NCI-H774 (cell line): ENCODE data around the gene EIF5.
"Not testable (repeated sequence)": the region's sequence is repeated elsewhere in the genome, so short reads cannot be mapped to it uniquely, and the experiment has no call there.

Source experiments
- DNase-seq: peaks from one replicate; lab custom pipeline; 2025; lab: John Stamatoyannopoulos, UW

The EIF5 gene

DNA sequence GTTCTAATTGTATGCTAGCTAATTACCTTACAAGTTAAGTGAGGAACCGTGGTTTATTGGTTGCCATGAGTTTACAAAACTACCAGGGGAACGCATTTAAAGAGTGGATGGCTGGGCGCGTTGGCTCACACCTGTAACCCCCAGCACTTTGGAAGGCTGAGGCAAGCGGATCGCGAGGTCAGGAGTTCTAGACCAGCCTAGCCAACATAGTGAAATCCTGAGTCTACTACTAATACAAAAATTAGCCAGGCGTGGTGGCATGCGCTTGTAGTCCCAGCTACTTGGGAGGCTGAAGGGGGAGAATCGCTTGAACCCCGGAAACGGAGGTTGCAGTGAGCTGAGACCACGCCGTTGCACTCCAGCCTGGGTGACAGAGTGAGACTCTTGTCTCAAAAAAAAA, 2.2 kb downstream of the EIF5 start:
- DNase-seq, result no peak

DNA sequence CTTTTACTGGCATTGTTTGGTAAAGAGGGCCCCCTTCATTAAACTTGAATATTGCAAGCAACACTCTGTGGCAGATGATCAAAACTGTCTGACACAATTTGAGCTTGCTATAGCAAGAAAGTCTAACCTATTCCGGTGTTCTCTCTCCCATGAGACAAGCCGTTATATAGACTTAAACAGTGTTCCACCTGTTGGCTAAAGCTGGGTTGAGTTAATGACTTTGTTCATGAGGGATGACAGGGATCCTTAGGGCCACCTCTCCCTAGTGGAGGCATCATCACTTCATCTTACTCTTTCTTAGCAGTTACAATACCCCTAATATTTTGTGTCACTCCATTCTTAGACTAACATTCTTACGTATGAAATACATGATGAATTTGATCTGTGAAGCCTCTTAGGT, 3.8 kb downstream of the EIF5 start:
- no peak for DNase-seq

DNA sequence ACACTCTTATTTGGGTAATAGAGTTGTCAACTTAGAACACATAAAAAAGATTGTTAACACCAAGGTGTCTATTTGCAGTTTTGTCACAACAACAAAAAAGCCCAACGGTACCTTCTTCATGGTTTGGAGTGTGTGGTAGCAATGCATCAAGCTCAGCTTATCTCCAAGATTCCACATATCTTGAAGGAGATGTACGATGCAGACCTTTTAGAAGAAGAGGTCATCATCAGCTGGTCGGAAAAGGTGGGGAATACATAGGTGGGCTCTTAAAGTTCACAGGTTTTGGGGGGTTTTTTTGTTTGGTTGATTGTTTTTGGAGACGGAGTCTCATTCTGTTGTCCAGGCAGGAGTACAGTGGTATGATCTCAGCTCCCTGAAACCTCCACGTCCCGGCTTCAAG, 5.5 kb downstream of the EIF5 start:
- DNase-seq, result no peak

DNA sequence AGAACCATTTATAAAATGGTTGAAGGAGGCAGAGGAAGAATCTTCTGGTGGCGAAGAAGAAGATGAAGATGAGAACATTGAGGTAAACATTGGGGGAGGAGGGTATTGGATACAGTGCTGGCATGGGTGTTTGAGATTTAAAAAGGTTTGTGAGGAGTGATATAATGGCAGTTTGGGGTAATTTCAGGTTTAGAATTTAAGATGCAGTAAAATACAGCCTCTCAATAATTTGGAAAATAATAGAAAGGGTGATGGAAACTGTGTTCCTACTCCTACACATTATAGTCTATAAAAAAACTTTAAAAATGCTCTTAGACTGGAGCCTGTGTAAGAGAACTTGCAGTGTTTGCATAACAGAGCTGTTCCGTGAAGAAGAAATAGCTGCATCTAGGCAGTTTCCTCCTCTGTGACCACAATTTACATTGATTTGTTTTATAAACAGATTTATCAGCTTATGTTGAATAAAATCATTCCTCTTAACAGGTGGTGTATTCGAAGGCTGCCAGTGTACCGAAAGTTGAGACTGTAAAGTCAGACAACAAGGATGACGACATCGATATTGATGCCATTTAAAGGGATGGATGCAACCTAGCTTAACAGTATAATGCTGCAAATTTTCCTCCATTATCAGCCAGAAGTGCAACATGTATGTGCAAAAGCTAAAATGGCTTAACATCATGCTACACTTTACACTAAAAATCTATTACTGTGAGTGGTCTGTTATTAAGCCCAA, 6.6 kb downstream of the EIF5 start:
- DNase-seq, result no peak

DNA sequence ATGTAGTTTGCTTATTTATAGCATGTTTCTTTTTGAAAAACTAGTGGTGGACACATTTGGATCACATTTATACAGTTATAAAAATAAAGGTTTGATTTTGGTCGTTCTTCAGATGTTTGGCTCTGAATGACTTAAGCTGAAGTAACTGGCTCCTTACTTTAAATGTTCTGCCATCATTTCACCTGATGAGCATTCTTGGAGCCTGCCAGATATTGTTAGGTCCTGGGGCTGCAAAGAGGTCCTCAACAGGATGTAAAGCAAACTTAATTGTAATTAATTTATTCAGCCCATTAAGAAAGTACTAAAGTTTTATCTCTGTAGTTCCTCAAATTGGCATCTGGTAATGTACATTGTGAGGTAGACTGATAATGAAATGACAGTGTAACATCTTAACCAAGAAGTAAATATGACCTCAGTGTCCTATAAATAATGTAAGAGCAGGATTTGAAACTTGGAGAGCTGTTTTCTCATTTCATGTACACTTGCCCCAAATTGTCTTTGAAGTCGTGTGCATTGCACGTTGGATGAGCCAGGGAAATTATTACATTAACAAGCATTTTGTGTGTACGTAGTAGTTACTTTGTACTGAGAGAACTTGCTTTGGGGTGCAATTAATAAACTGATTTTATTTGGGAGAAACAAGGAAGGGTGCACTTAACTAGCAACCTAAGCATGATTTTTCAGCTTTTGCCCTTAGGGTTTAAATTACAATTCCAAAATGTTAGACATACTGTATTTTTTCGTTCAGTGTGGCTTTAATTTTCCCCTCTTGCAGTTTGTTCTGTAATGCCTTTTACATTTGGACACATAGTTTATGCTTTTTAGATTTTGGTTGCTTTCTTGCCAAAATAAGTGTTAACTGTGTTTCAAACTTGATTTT, 7.5 kb downstream of the EIF5 start:
- no peak for DNase-seq

DNA sequence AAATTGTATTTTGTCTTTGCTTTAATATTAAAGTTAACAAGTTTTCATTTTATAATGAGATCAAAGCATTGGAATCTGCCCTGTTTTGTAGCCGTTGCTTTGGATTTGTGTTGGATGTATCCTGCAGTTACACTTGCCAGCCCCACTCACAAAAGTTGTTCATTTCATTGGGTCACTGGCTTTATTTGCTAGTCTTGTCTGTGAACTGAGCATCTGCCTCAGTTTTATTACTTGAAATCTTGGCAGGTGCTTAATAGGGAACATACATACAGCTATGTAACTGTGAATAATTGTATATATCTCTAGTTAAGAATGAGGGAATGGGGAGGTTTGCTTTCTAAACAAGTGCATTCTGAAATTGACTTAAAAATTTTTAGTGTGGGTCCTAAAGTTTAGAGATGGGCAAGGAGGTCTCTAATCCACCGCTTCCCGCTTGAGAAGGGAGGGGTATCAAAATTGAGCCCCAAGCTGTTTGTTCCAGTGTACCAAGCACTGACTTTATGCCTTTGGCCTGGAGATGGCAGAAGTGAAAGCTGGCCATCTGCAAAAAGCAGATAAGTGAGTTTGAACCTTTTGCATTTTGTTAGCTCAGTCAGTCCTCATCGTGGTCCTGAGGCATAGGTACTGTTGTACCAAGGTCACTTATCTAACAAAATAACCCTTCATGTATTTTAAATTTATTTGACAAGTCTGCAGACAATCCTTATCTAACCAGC, 9.3 kb downstream of the EIF5 start:
- DNase-seq, result no peak

DNA sequence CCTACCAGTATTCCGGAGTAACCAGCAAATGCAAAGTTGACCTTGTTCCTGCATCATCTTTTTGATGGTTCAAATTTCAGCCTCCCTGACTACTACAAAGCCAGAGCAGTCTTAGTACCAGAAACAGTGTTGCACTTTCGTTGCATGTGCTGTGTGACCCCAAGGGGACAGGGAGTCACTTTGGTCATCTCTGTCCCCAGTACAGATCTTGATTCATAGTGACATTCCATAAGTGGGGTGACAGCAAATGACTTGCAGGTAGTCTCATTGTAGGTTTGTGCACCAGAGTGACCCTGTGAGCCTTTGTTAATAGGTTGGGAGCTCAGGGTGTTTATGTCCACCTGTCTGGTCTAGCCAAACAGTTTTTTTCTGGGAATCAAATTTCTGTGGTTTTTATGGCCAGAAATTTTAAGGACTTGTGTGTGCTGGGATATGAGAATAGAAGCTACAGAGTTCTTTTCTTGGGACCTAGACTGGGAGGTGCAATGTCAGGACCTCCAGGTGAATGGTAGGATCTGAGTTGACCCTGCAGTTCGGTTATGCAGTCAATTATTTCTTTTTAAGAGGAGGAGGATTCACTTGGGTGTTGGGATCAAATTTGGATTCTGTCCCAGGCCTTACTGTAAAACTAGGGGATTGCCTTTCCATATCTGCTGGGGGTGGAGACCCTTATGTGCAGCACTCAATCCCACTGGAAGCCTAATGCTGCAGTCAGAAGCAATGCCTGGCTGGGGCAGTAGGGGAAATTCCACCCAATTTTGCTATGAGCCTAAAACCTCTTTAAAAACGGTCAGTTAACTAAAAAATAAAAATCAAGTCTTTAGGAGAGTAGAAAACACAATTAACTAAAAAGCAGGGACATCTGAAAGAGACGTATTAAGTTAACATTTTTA, 10.1 kb downstream of the EIF5 start:
- DNase-seq, result no peak

DNA sequence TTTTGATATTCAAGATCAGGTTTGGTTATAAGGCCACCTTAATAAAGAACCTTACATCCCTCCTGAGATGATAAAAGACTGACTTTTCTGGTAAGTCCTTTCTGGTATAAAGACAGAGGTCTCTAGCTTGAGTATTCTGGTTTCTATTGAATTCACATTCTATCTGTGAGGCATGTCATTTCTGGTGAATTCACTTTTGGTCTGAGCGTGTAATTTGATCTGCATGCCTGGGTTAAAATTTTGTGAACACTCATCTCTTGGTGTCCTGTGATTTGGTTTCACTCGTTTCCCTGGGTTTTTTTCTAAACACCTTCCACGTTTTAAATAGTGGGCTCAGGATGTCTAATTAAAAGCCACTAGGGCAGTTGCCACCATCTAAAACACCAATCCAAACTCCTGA, 12.2 kb downstream of the EIF5 start:
- no peak for DNase-seq

DNA sequence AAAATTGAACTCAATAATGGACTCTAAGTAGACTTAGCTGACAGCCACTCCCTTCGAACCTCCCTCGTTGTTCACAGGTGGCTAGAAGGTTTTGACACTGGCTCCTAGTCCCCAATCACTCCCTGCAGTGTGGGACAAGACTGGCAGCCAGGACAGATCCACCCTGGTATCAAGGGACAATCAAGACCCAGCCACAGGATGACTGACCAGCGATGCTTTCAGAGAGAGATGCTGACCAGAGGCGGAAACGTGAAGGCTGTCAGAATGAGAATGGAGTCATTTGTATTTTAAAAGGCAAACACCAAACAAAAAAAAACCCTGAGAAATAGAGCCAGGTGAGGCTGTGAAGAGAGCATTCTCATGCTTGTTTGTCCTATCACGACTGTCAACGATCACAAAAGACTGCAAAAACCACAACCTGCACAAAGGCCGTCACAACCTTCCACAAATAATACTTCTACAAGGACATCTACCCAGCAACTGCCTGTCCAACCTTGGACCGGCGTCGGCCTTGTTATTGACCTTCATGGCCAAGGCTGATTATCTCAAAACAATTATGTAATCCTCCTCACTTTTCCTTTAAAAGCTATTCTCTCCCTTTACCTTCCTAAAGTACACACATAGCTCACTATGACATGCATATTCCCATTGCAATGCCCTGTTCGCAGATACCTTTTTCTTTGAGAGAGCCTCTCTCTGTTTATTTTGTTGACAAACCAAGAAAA, 13.2 kb downstream of the EIF5 start:
- DNase-seq, result no peak

DNA sequence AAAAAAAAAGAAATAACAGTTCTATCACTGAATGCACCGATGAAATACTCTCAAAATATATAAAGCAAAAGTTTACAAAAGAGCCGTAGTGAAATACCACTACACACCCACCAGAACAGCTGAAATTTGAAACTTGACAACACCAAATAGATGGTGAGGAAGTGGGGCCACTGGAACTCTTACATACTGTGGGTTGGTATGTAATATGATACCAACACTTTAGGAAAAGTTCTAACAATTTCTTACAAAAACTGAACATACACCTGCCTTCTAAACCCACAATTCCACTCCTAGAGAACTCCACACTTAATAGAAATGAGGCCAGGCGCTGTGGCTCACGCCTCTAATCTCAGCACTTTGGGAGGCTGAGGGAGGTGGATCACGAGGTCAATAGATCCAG, 14.1 kb downstream of the EIF5 start:
- DNase-seq, result no peak

DNA sequence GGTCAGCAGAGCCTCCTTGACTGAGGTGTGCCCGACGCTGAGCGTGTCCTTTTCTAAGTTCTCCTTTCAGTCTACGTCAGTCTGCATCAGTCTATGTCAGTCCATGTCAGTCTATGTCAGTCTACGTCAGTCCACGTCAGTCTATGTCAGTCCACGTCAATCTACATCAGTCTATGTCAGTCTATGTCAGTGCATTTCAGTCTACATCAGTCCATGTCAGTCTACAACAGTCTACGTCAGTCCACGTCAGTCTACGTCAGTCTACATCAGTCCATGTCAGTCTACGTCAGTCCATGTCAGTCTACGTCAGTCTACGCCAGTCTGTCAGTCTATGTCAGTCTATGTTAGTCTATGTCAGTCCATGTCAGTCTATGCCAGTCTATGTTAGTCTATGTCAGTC, 15.9 kb downstream of the EIF5 start:
- DNase-seq, result no peak

DNA sequence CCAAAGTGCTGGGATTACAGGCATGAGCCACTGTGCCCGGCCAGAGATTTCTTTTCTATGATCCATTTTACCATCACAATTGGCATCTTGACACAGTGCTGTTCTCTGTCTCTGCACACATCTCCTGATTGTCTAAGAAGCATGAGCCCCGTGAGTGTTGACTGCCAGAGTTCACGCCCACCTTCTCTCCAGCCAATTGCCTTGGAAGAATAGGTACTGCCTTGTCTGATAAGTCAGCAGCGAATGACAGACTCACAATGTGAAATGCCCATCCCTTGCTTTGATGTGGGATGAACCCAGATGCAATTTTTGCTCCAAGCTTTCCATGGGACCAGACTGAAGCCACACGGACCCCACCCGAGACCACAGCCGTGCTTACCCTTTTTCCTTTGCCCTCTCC, 19.3 kb downstream of the EIF5 start:
- DNase-seq, result no peak

DNA sequence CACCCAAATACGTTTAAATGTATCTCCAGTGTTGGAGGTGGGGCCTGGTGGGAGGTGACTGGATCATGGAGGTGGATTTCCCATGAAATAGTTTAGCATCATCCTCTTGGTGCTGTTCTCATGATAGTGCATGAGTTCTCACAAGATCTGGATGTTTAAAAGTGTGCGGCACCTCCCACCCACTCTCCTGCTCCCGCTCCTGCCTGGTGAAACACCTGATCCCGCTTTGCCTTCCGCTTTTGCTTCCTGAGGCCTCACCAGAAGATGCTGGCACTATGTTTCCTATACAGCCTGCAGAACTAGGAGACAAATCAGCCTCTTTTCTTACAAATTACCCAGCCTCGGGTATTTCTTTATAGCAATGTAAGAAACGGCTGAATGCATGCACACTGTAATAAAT, 20.1 kb downstream of the EIF5 start:
- DNase-seq, result no peak

DNA sequence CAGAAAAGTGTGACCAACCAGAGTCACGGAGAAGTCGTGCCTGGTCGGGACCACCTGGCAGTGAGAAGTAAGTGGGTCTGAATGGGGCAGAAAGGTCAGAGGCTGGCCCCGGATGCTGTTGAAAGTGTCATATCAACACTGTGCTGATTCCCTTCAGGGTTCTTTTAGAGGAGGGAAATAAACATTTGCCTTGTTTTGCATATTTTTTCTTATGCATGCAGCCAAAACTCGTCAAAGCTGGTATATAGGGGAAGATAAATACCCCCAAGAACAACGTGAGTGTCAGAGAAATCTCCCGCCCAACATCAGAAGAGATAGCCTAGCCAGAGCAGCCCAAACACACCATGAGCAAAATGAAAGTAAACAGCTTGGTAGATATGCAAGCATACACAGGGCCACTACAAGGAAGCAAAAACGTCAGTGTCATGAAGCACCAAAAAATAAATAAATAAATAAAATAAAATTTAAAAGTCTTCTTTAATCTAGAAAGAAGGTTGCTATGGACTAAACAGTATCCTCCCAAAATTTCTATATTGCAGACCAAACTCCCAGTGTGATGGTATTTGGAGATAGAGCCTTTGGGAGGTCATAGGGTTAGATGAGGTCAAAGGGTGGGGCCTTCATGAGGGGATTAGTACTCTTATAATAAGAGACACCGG, 22.1 kb downstream of the EIF5 start:
- DNase-seq, result no peak

DNA sequence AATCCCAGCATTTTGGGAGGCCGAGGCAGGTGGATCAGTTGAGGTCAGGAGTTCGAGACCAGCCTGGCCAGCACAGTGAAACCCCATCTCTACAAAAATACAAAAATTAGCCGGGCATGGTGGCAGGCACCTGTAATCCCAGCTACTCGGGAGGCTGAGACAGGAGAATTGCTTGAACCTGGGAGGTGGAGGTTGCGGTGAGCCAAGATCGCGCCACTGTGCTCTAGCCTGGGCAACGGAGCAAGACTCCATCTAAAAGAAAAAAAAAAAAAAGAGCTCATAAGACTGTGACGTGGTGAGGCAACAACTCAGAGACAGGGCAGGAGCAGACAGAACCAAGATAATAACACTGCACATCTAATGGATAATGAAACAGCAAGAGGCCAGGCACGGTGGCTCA, 23.5 kb downstream of the EIF5 start:
- not testable (repeated sequence) for DNase-seq

DNA sequence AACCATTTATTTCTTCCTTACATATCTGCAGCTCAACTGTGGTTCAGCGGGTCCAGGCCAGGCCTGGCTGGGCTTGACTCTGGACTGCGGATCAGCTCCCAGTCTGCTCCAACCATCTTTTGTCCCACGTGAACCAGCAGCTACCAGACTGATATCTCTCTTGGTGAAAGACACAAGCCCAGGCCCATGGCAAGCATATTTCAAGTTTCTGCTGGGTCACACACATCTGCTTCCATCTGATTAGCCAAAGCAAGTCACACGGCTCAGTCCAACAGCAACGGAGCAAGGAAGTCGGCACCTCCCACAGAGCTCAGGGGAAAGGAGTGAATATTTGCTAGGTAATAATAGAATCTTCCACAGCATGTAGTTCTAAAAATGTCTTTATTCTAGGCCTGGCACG, 26.5 kb downstream of the EIF5 start:
- DNase-seq, result no peak

DNA sequence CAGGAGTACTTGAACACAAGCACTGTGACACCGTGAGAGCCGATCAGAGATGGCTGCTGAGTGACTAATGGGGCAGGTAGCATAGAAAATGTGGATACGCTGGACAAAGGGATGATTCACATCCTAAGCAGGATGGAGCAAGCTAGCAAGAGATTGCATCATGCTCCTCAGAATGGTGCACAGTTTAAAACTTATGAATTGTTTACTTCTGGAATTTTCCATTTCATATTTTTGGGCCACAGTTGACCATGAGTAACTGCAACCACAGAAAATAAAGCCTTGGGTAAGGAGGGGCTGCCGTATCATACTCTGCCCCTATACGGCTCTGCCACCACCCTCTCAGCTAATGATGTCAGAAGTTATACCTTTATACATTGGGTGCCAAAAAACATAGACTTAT, 27.8 kb downstream of the EIF5 start:
- no peak for DNase-seq

DNA sequence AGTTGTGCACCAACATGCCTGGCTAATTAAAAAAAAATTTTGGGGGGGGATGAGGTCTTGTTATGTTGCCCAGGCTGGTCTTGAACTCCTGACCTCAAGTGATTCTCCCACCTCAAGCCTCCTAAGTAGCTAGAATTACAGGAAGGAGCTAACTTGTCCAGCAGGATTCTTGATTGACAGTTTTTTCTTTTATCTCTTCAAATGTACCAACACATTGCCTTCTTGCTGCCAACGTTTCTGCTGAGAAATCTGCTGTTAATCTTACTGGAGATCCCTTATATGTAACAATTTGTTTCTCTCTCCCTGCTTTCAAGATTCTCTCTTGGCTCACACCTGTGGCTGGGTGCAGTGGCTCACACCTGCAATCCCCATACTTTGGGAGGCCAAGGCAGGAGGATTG, 28.7 kb downstream of the EIF5 start:
- DNase-seq, result no peak

DNA sequence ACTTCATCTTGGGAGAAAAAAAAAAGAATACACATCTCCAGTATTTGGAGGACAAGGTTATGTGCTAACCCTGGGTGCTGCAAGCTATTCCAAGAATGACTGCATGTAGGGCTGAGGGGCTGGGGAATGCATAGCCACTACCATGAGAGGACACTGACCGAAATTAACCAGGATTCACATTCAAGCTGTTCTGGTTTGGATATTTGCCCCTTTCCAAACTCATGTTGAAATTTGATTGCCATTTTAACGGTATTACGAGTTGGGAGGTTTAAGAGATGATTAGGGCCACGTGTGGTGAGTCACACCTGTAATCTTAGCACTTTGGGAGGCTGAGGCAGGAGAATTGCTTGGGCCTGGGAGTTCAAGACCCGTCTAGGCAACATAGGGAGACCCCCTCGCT, 32.7 kb downstream of the EIF5 start:
- DNase-seq, result no peak

DNA sequence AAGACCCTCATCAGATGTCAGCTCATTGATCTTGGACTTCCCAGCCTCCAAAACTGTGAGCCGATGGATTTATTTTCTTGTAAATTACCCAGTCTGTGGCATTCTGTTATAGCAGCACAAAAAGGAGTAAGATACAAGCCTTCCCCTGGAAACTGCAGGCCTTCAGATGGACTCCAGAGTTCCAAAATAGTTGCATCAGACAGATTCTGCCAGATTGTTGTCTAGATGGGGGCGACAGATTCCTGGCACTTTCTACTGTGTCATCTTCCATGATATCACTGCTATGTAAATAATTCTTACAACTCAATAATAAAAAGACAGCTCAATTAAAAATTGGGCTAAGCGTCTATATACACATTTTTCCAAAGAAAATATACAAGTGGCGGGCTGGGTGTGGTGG, 34.0 kb downstream of the EIF5 start:
- DNase-seq, result no peak

DNA sequence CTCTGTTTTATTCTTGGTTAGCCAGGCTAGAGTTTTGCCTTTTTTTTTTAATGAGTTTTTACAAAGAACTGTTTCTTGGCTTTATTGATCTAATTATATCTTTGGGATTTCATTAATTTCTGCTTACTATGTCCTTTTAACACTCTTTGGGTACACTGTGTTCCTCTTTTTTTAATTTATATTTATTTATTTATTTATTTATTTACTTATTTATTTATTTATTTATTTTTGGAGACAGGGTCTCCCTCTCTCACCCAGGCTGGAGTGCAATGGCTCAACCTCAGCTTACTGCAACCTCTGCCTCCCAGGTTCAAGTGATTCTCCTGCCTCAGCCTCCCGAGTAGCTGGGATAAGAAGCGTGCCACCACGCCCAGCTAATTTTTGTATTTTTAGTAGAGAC, 36.0 kb downstream of the EIF5 start:
- no peak for DNase-seq
